CD14-positive monocyte (primary cell): ENCODE measurements around the gene MED9. TPM values are rescaled to one million over a fixed set of nuclear protein-coding genes. Genes with fewer than 3 reads are reported as not detected.

Source experiments
- DNase-seq, 3 donors: peaks; one replicate each; pipeline ENCODE4 v3.0.0-alpha.2; 2011 to 2022
- H2AFZ ChIP-seq: 2 replicates; pipeline ENCODE4 v1.6.0; 2012; ENCODE audit warnings: mild to moderate bottlenecking, low read depth, low read length, inconsistent platforms; ENCODE audit not compliant: insufficient read depth, poor library complexity, severe bottlenecking
- H3K27ac ChIP-seq, 2 donors: 1 replicate in 1 of 2; 2 replicates in 1 of 2; pipeline ENCODE4 v1.5.1; 2012 to 2013; ENCODE audit warnings: low read length in 2 of 2, control low read depth in 1 of 2, inconsistent platforms in 1 of 2, low read depth in 1 of 2, mild to moderate bottlenecking in 1 of 2
- H3K27me3 ChIP-seq, 2 donors: one replicate each; pipeline versions ENCODE4 v1.6.0 to v1.6.1; 2011 to 2013; ENCODE audit warnings: low read length in 2 of 2; ENCODE audit not compliant: control insufficient read depth in 2 of 2, insufficient read depth in 2 of 2
- H3K36me3 ChIP-seq, 2 donors: replicated peaks in 1 of 2; 1 replicate in 1 of 2; 2 replicates in 1 of 2; pipeline versions ENCODE4 v1.5.1 to v1.6.1; 2012 to 2013; ENCODE audit warnings: low read length in 2 of 2, control low read depth in 1 of 2, inconsistent platforms in 1 of 2, mild to moderate bottlenecking in 1 of 2; ENCODE audit not compliant: insufficient read depth in 2 of 2, control insufficient read depth in 1 of 2
- H3K4me1 ChIP-seq, 2 donors: 1 replicate in 1 of 2; 2 replicates in 1 of 2; pipeline versions ENCODE4 v1.5.1 to v1.6.1; 2012 to 2013; ENCODE audit warnings: low read length in 2 of 2, control low read depth in 1 of 2, inconsistent platforms in 1 of 2, mild to moderate bottlenecking in 1 of 2, moderate library complexity in 1 of 2; ENCODE audit not compliant: insufficient read depth in 2 of 2, control insufficient read depth in 1 of 2
- H3K4me2 ChIP-seq: replicated peaks from 2 replicates; pipeline ENCODE3; 2012; ENCODE audit warnings: low read length, moderate library complexity, mild to moderate bottlenecking; ENCODE audit not compliant: poor library complexity, severe bottlenecking; ENCODE audit errors: extremely low read depth
- H3K4me3 ChIP-seq, 3 experiments: fragments of 200-600 bp in 1 of 3; sonication (generic) in 1 of 3; replicated peaks in 1 of 3; 1 replicate in 2 of 3; 2 replicates in 1 of 3; pipeline ENCODE4 v1.5.1; 2011 to 2013; ENCODE audit warnings: low read length in 3 of 3, mild to moderate bottlenecking in 3 of 3, control low read depth in 2 of 3, low read depth in 2 of 3, inconsistent platforms in 1 of 3, moderate library complexity in 1 of 3
- H3K79me2 ChIP-seq: 2 replicates; pipeline ENCODE4 v1.6.0; 2012; ENCODE audit warnings: mild to moderate bottlenecking, control low read depth, inconsistent platforms, low read length, moderate library complexity; ENCODE audit not compliant: insufficient read depth
- H3K9ac ChIP-seq: 2 replicates; pipeline ENCODE4 v1.6.0; 2017; ENCODE audit warnings: low read length, mild to moderate bottlenecking; ENCODE audit not compliant: insufficient read depth, poor library complexity, severe bottlenecking
- H3K9me3 ChIP-seq, 2 donors: replicated peaks in 1 of 2; 1 replicate in 1 of 2; 2 replicates in 1 of 2; pipeline versions ENCODE4 v1.5.1 to v1.6.1; 2012 to 2013; ENCODE audit warnings: low read length in 2 of 2, control low read depth in 1 of 2; ENCODE audit not compliant: control insufficient read depth in 1 of 2, insufficient read depth in 1 of 2
- H4K20me1 ChIP-seq: 2 replicates; pipeline ENCODE4 v1.6.0; 2012; ENCODE audit warnings: mild to moderate bottlenecking, low read length, control low read depth, moderate library complexity; ENCODE audit not compliant: insufficient read depth
- H3K27ac Mint-ChIP-seq, 7 donors: one replicate each; pipeline ENCODE4 v1.8.0; 2020; ENCODE audit warnings: mild to moderate bottlenecking in 7 of 7, mixed read lengths in 7 of 7, moderate library complexity in 6 of 7, inconsistent platforms in 2 of 7
- H3K27me3 Mint-ChIP-seq, 3 donors: one replicate each; pipeline ENCODE4 v1.8.0; 2021 to 2022; ENCODE audit warnings: low read depth in 3 of 3, mild to moderate bottlenecking in 3 of 3, mixed read lengths in 3 of 3, moderate library complexity in 3 of 3, inconsistent platforms in 1 of 3
- H3K36me3 Mint-ChIP-seq, 2 donors: one replicate each; pipeline ENCODE4 v1.8.0; 2020; ENCODE audit warnings: mixed read lengths in 2 of 2, inconsistent platforms in 1 of 2, mild to moderate bottlenecking in 1 of 2
- H3K4me1 Mint-ChIP-seq: one replicate; pipeline ENCODE4 v1.8.0; 2020; ENCODE audit warnings: mild to moderate bottlenecking, mixed read lengths
- H3K4me3 Mint-ChIP-seq, 2 donors: one replicate each; pipeline ENCODE4 v1.8.0; 2020; ENCODE audit warnings: mild to moderate bottlenecking in 2 of 2, mixed read lengths in 2 of 2, moderate library complexity in 1 of 2
- H3K9me3 Mint-ChIP-seq, 7 donors: one replicate each; pipeline ENCODE4 v1.8.0; 2020 to 2022; ENCODE audit warnings: mixed read lengths in 7 of 7, mild to moderate bottlenecking in 6 of 7, moderate library complexity in 6 of 7, inconsistent platforms in 2 of 7
- CTCF ChIP-seq: fragments of 200-600 bp; IDR thresholded peaks from one replicate; pipeline ENCODE4 v1.8.0; 2022; ENCODE audit warnings: antibody characterized with exemption, mild to moderate bottlenecking
- WGBS: methylation state at CpG from one replicate; pipeline ENCODE4 v1.1.5; 2013; ENCODE audit warnings: missing lambda C conversion rate; ENCODE audit not compliant: insufficient coverage; 5-methylcytosine and 5-hydroxymethylcytosine counted together
- intact Hi-C, 2 donors: fragments of 100-400 bp; cut with micrococcal nuclease; formaldehyde crosslinking; loops; one replicate each; pipeline versions ENCODE4 v1.15.0 to v1.15.1; 2023
- polyA plus RNA-seq, 3 donors: library from polyadenylated mRNA; depleted of rRNA in 1 of 3; unstranded in 2 of 3; stranded (reverse) in 1 of 3; fragments of 300-500 nt in 2 of 3; fragments of >200 nt in 1 of 3; fragmentation: Illumina TruSeq in 2 of 3; gene quantifications; 1 replicate in 2 of 3; 2 replicates in 1 of 3; pipeline ENCODE4 v1.2.3, GENCODE V29; 2012 to 2021

The MED9 gene
- polyA plus RNA-seq, 3 donors = 5.6 to 6.9 (median 6.1) TPM

- no peak for TF ChIP-seq CTCF
- no peak for DNase-seq
- peaks cover 0 to 3% of the 10 kb centered on the region in 2 donors for H3K9me3 ChIP-seq
- H3K36me3 ChIP-seq = no peaks in the 10 kb centered on the region
- H4K20me1 ChIP-seq = no peaks in the 10 kb centered on the region
- H3K4me1 Mint-ChIP-seq = no peaks in the 10 kb centered on the region
- peaks cover 0 to 6% (median 3%) of the 10 kb centered on the region in 7 donors for H3K9me3 Mint-ChIP-seq
- peaks cover 0 to 3% (median 2%) of the 10 kb centered on the region in 3 donors for H3K27me3 Mint-ChIP-seq
- no peaks in the 10 kb centered on the region for H3K27me3 ChIP-seq
- no peak overlapping the region for H3K4me3 ChIP-seq
- H3K79me2 ChIP-seq = no peaks in the 10 kb centered on the region
- H3K9ac ChIP-seq = no peak overlapping the region
- no peak overlapping the region for H3K27ac Mint-ChIP-seq
- H3K4me2 ChIP-seq = no peak overlapping the region
- no peak overlapping the region for H2AFZ ChIP-seq
- no peak overlapping the region for H3K4me3 Mint-ChIP-seq
- intact Hi-C loops = no loop called here
- WGBS = 100% methylated on average over 1 of the region's 2 CpGs
- no peak overlapping the region for H3K27ac ChIP-seq
- no peaks in the 10 kb centered on the region for H3K36me3 Mint-ChIP-seq
- no peaks in the 10 kb centered on the region for H3K4me1 ChIP-seq
Measured at GRCh38 chr17:17457680-17458079, 19.1 kb upstream of the MED9 start.

GRCh38 chr17:17460038-17460437 is 16.8 kb upstream of the MED9 start:
- H3K9ac ChIP-seq = no peak overlapping the region
- H3K27ac ChIP-seq = no peak overlapping the region
- H3K9me3 ChIP-seq = peaks cover 0 to 3% of the 10 kb centered on the region in 2 donors
- H3K4me1 ChIP-seq = no peaks in the 10 kb centered on the region
- no peak overlapping the region for H2AFZ ChIP-seq
- no peak for DNase-seq
- no peak overlapping the region for H3K4me3 ChIP-seq
- intact Hi-C loops = no loop called here
- no peaks in the 10 kb centered on the region for H4K20me1 ChIP-seq
- no peaks in the 10 kb centered on the region for H3K4me1 Mint-ChIP-seq
- H3K36me3 Mint-ChIP-seq = no peaks in the 10 kb centered on the region
- WGBS = 94% methylated on average over 4 of the region's 4 CpGs
- H3K9me3 Mint-ChIP-seq = peaks cover 0 to 6% (median 3%) of the 10 kb centered on the region in 7 donors
- no peaks in the 10 kb centered on the region for H3K36me3 ChIP-seq
- no peak overlapping the region for H3K4me2 ChIP-seq
- H3K27ac Mint-ChIP-seq = no peak overlapping the region
- H3K27me3 Mint-ChIP-seq = peaks cover 0 to 4% (median 3%) of the 10 kb centered on the region in 3 donors
- H3K79me2 ChIP-seq = no peaks in the 10 kb centered on the region
- H3K27me3 ChIP-seq = no peaks in the 10 kb centered on the region
- no peak overlapping the region for H3K4me3 Mint-ChIP-seq
- TF ChIP-seq CTCF = no peak
